HTERT RPE-1 (cell line): ENCODE data around the gene PHB1.
"Not testable (repeated sequence)": the region's sequence is repeated elsewhere in the genome, so short reads cannot be mapped to it uniquely, and the experiment has no call there.

Source experiments
- in situ Hi-C: fragments of 300-500 bp; cut with MboI; formaldehyde crosslinking; loops from 4 replicates; pipeline ENCODE4 v1.14.3; 2020; ENCODE audit warnings: low sequenced_read_pairs

The PHB1 gene

GRCh38 chr17:49381793-49382192 is 32.9 kb downstream of the PHB1 start:
- in situ Hi-C loops: no loop called here

- in situ Hi-C loops: no loop called here
Measured at GRCh38 chr17:49381033-49381432, 33.6 kb downstream of the PHB1 start.

GRCh38 chr17:49379926-49380325 is 34.8 kb downstream of the PHB1 start:
- in situ Hi-C loops: no loop called here

- in situ Hi-C loops: no loop called here
Measured at GRCh38 chr17:49378311-49378710, 36.4 kb downstream of the PHB1 start.

GRCh38 chr17:49375544-49375943 is 39.1 kb downstream of the PHB1 start:
- in situ Hi-C loops: no loop called here

DNA sequence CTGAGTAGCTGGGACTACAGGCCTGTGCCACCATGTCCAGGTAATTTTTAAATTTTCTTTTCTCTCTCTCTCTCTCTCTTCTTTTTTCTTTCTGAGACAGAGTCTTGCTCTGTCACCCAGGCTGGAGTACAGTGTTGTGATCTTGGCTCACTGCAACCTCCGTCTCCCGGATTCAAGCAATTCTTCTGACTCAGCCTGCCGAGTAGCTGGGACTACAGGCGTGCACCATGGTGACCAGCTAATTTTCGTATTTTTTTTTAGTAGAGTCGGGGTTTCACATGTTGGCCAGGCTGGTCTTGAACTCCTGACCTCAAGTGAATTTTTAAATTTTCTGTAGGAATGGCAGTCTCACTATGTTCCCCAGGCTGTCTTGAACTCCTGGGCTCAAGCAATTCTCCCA is 41.6 kb downstream of the PHB1 start:
- in situ Hi-C loops: no loop called here

- in situ Hi-C loops: no loop called here
Measured at GRCh38 chr17:49372425-49372824, 42.3 kb downstream of the PHB1 start.

- in situ Hi-C loops: no loop called here
Measured at GRCh38 chr17:49370971-49371834, 43.5 kb downstream of the PHB1 start.

- in situ Hi-C loops: no loop called here
Measured at GRCh38 chr17:49369760-49370159, 44.9 kb downstream of the PHB1 start.

GRCh38 chr17:49369089-49369488 is 45.6 kb downstream of the PHB1 start:
- in situ Hi-C loops: no loop called here

- in situ Hi-C loops: no loop called here
Measured at GRCh38 chr17:49365667-49366066, 49.0 kb downstream of the PHB1 start.

- in situ Hi-C loops: not testable (repeated sequence)
Measured at GRCh38 chr17:49365126-49365525, 49.6 kb downstream of the PHB1 start.

DNA sequence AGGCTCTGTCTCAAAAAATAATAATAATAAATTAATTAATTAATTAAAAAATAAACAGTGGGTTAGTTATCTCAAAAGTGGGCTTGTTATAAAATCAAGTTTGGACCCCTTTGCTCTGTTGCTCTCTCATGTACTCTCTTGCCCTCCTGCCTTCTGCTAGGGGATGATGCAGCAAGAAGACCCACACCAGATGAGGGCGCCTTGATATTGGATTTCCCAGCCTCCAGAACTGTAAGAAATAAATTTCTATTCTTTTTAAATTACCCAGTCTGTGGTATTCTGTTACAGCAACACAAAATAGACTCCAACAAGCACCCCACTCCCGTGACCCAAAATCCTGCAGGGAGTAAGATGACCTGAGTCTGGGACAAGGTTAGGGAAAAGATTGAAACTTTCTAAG is 50.6 kb downstream of the PHB1 start:
- in situ Hi-C loops: no loop called here

- in situ Hi-C loops: no loop called here
Measured at GRCh38 chr17:49363251-49363650, 51.4 kb downstream of the PHB1 start.

GRCh38 chr17:49362723-49363117 is 52.0 kb downstream of the PHB1 start:
- in situ Hi-C loops: no loop called here

GRCh38 chr17:49361902-49362722 is 52.6 kb downstream of the PHB1 start, which contains the start of gene ZNF652:
Gene ZNF652 (minus strand): TSS chr17:49362250. CDS start chr17:49317725, 44,525 bp downstream.
- in situ Hi-C loops: no loop called here

- in situ Hi-C loops: no loop called here
Measured at GRCh38 chr17:49361129-49361901, 53.4 kb downstream of the PHB1 start.

- in situ Hi-C loops: no loop called here
Measured at GRCh38 chr17:49360796-49361128, 53.9 kb downstream of the PHB1 start.

GRCh38 chr17:49359990-49360795 is 54.5 kb downstream of the PHB1 start:
- in situ Hi-C loops: no loop called here

DNA sequence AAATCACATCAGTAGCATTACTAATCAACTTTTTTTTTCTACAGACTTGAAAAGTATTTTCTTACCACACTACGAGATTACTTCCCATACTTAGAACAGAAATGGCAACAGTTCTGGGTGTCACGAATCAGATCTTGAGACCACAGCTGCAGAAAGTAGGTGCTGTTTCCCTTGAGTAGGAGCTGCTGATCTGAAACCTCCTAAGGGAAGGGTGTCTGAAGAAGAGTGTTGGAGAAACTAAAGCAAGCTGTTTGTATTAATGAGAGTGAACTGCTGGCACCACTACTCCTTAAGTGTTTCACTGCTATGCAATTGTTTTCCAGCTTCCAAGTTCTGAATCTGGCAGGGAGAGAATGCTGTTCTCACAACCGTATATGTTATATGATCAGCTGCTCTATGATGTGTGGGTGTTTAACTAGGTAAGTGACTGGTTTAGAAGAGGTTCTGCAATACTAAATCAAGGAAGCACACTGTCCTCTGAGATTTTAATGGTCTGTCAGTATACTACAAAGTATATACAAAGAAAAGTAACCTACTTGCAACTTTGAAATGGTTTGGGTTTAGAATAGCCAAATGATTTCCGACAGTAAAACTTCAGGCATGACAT is 55.9 kb downstream of the PHB1 start:
- in situ Hi-C loops: no loop called here
